GM12865 (cell line): ENCODE data around the gene XIRP2.

Experiments used
- DNase-seq: peaks from one replicate; pipeline ENCODE4 v3.0.0; 2010; ENCODE audit warnings: low read depth
- H3K4me3 ChIP-seq: 2 replicates; pipeline ENCODE4 v1.5.1; 2011; ENCODE audit warnings: mild to moderate bottlenecking, low read depth, low read length, control low read depth
- TF ChIP-seq, protein P1 (sequence below): IDR thresholded peaks from 2 replicates; pipeline ENCODE4 v1.5.1; 2011; ENCODE audit warnings: low read length, control low read depth, low read depth, inconsistent platforms; ENCODE audit not compliant: insufficient read depth; ENCODE audit errors: missing control alignments

The XIRP2 gene

DNA sequence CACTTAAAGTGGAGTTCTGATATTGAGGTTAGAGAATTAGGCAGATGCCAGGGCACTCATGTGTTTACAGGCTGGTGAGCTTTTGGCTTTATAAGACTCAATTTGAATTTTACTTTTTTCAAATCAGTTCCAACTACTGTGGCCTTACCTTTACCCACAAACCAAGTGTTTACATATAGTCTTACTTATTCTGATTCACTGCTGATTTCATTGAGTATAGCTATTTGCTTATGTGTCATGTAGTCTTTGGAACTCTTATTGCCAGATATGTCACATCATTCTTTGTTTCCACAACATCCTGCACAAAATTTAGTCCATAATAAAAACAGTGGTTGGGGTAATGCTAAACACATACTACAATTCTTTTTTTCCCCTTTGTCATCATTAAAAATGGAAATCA, 96.5 kb downstream of the XIRP2 start:
- DNase-seq: no peak
- no peak overlapping the region for H3K4me3 ChIP-seq
- TF ChIP-seq, protein P1, sequence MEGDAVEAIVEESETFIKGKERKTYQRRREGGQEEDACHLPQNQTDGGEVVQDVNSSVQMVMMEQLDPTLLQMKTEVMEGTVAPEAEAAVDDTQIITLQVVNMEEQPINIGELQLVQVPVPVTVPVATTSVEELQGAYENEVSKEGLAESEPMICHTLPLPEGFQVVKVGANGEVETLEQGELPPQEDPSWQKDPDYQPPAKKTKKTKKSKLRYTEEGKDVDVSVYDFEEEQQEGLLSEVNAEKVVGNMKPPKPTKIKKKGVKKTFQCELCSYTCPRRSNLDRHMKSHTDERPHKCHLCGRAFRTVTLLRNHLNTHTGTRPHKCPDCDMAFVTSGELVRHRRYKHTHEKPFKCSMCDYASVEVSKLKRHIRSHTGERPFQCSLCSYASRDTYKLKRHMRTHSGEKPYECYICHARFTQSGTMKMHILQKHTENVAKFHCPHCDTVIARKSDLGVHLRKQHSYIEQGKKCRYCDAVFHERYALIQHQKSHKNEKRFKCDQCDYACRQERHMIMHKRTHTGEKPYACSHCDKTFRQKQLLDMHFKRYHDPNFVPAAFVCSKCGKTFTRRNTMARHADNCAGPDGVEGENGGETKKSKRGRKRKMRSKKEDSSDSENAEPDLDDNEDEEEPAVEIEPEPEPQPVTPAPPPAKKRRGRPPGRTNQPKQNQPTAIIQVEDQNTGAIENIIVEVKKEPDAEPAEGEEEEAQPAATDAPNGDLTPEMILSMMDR: no peak

DNA sequence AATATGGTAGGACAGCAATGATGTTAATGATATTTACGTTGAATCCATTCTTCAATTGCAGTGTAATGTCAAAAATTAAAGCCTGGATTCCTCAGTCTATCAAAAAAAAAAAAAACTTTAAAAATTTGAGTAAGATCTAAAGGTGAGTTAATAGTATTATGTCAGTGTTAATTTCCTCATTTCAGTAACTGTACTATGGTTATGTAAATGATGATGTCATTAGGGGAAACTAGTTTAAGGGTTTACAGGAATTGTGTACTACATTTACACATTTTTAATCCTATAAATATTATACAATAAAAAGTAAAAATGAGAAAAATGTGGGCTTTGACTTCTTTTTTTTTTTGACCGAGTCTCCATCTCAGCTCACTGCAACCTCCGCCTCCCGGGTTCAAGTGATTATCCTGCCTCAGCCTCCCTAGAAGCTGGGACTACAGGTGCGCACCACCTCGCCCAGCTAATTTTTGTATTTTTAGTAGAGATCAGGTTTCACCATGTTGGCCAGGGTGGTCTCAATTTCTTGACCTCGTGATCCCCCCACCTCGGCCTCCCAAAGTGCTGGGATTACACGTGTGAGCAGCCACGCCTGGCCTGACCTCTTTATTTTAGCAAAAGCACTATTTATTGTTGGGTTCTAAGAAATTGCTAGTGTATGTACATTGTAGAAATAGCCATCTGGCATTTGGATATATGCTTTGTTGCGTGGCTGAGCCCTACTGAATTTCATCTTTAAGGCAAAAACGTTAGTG, 106.5 kb downstream of the XIRP2 start:
- H3K4me3 ChIP-seq: no peak overlapping the region
- DNase-seq: no peak
- TF ChIP-seq, protein P1: no peak

DNA sequence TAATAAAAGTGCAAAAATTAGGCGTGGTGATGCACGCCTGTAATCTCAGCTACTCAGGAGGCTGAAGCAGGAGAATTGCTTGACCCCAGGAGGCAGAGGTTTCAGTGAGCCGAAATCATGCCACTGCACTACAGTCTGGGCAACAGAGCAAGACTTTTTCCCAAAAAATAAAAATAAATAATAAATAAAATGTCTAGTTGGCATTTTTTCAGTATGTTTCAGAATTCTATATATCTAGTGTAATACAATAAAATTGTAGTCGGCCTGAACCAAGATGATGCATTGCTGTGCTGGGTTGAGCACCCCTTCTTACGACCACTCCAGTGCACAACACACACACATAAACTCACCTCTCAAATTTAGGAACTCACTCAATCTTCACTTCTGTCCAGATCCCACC, 108.2 kb downstream of the XIRP2 start:
- DNase-seq: no peak
- H3K4me3 ChIP-seq: no peak overlapping the region
- TF ChIP-seq, protein P1: no peak

DNA sequence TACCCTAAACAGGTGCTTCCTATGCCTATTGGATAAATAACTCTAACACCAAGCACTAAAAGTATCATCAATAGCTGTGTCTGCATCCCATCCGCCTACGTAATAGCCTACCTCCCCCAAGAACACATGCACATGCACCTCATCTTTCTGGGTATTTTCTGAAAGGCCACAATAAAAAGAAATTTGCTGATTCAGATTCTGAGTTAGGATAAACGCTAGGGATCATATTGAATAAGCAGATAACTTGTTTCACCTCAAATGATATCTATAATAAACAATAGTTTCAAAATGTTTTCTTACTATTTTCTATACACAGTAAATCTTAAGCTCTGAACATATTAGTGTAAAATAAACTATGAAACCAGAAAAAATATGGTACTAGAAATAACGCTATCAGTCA, 112.9 kb downstream of the XIRP2 start:
- H3K4me3 ChIP-seq: no peak overlapping the region
- TF ChIP-seq, protein P1: no peak
- DNase-seq: no peak

DNA sequence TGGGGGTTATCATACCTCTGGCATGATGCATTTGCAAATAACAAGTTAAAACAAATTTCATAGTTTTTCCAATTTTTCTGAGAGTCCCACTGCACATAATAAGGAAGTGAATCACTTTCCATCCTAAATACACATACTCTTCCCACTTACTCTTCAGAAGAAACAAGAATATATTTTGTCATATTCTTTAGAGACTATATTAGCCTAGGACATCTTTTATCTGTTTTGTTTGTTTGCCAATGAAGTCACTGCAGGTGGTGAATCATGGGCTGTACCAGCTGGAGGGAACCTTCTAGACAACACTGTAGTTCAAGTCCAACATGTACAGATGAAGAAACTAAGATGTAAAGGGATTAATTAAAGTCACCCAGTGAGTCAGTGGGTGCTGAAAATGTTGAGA, 116.8 kb downstream of the XIRP2 start:
- H3K4me3 ChIP-seq: no peak overlapping the region
- TF ChIP-seq, protein P1: no peak
- no peak for DNase-seq

DNA sequence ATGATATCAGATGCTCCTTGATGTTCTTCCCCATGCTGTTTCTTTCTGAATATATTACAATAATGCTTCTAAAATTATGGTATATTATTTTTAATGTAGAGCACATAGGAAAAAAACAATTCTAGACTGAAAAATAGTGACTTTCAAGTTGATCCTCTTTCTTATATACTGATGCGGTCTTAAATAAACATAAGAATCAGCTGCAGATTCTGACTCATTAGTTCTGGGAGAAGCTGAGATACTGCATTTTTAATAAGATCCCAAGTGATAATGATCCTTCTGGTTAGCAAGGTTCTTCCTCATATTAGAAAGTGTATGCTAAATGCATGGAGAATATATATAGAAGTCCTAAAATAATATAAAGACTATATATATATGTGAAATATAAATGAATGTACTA, 124.9 kb downstream of the XIRP2 start:
- TF ChIP-seq, protein P1: no peak
- no peak for DNase-seq
- no peak overlapping the region for H3K4me3 ChIP-seq

DNA sequence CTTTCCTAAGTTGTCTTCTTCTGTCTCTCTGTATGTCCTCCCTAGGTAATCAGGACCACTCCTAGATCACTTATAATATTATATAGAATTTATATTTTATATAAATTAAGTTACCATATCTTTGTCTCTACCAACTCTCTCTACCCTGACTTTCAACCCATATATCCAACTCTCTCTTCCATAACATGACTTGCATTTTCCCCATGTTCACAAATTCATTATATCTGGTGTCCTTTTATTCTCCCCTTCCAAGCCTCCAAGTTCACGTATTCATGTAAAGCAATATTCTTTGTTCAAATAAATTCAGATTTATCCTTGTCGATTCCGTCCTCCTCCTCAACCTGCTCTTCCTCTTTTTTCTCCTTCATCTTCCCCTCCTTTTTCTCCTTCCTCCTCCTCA, 127.5 kb downstream of the XIRP2 start:
- no peak overlapping the region for H3K4me3 ChIP-seq
- DNase-seq: no peak
- TF ChIP-seq, protein P1: no peak
